Natural killer cell treated with Interleukin-12 subunit alpha and Interleukin-12 subunit beta and Interleukin-15 and Interleukin-18, amount 100 ng/mL, for 72 hours (primary cell): Measurements from ENCODE around the gene LNX1. TPM values are rescaled to one million over a fixed set of nuclear protein-coding genes. Genes with fewer than 3 reads are reported as not detected.
"Not testable (repeated sequence)": the region's sequence is repeated elsewhere in the genome, so short reads cannot be mapped to it uniquely, and the experiment has no call there.

Source experiments
- ATAC-seq, 2 donors: fragments of 150-1000 bp; cut with Tn5 transposase in 1 of 2; sonication (Bioruptor Pico), chemical (Tn5 transposase) in 1 of 2; 2 replicates each; pipeline ENCODE4 v1.10.0; 2021
- DNase-seq: peaks from one replicate; pipeline ENCODE4 v3.0.0; 2022; ENCODE audit warnings: low spot score
- H3K27ac Mint-ChIP-seq, 2 donors: 1 replicate in 1 of 2; 2 replicates in 1 of 2; pipeline ENCODE4 v1.8.0; 2022; ENCODE audit warnings: mixed read lengths in 2 of 2, mild to moderate bottlenecking in 1 of 2, moderate library complexity in 1 of 2
- H3K27me3 Mint-ChIP-seq, 2 donors: 1 replicate in 1 of 2; 2 replicates in 1 of 2; pipeline ENCODE4 v1.8.0; 2022; ENCODE audit warnings: mixed read lengths in 2 of 2
- H3K36me3 Mint-ChIP-seq: one replicate; pipeline ENCODE4 v1.8.0; 2022; ENCODE audit warnings: mixed read lengths
- H3K4me1 Mint-ChIP-seq, 2 donors: 1 replicate in 1 of 2; 2 replicates in 1 of 2; pipeline ENCODE4 v1.8.0; 2022; ENCODE audit warnings: low read depth in 2 of 2, mixed read lengths in 2 of 2, mild to moderate bottlenecking in 1 of 2
- H3K4me3 Mint-ChIP-seq: one replicate; pipeline ENCODE4 v1.8.0; 2022; ENCODE audit warnings: mixed read lengths
- H3K9me3 Mint-ChIP-seq: 2 replicates; pipeline ENCODE4 v1.8.0; 2022; ENCODE audit warnings: mixed read lengths
- total RNA-seq, 2 donors: library from RNA; stranded (reverse); gene quantifications; one replicate each; pipeline ENCODE4 v1.2.3, GENCODE V29; 2022

LNX1 gene
- total RNA-seq, 2 donors from 2014 or later: not detected

GRCh38 chr4:53424280-53424679 lies 167.0 kb downstream of the LNX1 start:
- peaks cover 0 to 9% of the 10 kb centered on the region in 2 donors for H3K4me1 Mint-ChIP-seq
- no peak for ATAC-seq

DNA sequence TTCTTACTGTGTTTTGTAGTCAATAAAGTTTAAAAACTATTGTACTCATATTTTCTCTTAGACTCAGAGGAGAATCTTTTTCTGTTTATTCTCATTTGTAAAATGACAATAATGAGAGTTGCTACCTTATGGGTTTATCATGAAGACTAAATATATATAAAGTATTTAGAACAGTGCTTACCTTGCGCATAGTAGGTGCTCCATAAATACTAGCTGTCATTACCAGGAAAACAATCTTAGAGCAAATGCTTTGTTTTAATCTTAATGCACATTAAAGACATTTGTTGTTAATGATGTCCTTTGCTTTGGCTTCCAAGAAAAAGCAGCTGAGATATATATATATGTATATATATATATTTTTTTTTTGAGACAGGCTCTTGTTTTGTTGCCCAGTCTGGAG lies 168.9 kb downstream of the LNX1 start:
- ATAC-seq: no peak
- Mint-ChIP-seq H3K9me3 (no peaks in the 10 kb centered on the region), H3K4me3 (no peak overlapping the region), H3K36me3 (peaks cover 4% of the 10 kb centered on the region), H3K27me3 (no peaks in the 10 kb centered on the region), H3K4me1 (peaks cover 5 to 12% of the 10 kb centered on the region in 2 donors), H3K27ac (no peak overlapping the region)
- DNase-seq: no peak

More at GRCh38 chr4:53424280-53424679, 167.0 kb downstream of the LNX1 start:
- H3K4me3 Mint-ChIP-seq: no peak overlapping the region
- H3K27me3 Mint-ChIP-seq: no peaks in the 10 kb centered on the region
- no peak overlapping the region for H3K27ac Mint-ChIP-seq
- DNase-seq: no peak
- no peaks in the 10 kb centered on the region for H3K9me3 Mint-ChIP-seq
- peaks cover 5% of the 10 kb centered on the region for H3K36me3 Mint-ChIP-seq

GRCh38 chr4:53421791-53422190 lies 169.5 kb downstream of the LNX1 start:
- Mint-ChIP-seq H3K9me3 (no peaks in the 10 kb centered on the region), H3K27ac (no peak overlapping the region), H3K4me1 (peaks cover 5 to 12% of the 10 kb centered on the region in 2 donors), H3K4me3 (no peak overlapping the region), H3K36me3 (peaks cover 4% of the 10 kb centered on the region), H3K27me3 (no peaks in the 10 kb centered on the region)
- ATAC-seq: no peak
- DNase-seq: no peak

DNA sequence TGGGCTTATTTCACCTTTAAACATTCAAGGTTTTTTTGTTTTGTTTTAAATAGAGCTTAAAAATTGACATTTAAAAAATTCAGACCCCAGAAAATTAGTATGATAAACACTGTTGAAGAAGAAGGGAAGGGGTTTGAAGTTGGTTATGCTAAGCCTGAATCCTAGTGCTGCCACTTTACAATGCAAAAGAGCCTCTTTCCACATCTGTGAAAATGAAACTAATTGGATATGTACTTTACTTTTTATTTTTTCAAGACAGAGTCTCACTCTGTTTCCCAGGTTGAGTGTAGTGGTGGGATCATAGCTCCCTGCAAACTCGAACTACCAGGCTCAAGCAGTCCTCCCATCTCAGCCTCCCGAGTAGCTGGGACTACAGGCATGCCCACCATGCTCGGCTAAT lies 172.1 kb downstream of the LNX1 start:
- Mint-ChIP-seq H3K4me1 (peaks cover 9 to 12% of the 10 kb centered on the region in 2 donors), H3K4me3 (no peak overlapping the region), H3K27me3 (no peaks in the 10 kb centered on the region), H3K36me3 (peaks cover 4% of the 10 kb centered on the region), H3K27ac (no peak overlapping the region), H3K9me3 (no peaks in the 10 kb centered on the region)
- DNase-seq (no peak), ATAC-seq (no peak)

DNA sequence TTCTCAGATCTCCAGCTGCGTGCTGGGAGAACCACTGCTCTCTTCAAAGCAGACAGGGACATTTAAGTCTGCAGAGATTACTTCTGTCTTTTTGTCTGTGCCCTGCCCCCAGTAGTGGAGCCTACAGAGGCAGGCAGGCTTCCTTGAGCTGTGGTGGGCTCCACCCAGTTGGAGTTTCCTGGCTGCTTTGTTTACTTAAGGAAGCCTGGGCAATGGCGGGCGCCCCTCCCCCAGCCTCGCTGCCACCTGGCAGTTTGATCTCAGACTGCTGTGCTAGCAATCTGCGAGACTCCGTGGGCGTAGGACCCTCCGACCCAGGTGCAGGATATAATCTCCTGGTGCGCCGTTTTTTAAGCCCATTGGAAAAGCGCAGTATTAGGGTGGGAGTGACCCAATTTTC lies 181.8 kb downstream of the LNX1 start:
- not testable (repeated sequence) for H3K9me3 Mint-ChIP-seq, DNase-seq, H3K27me3 Mint-ChIP-seq, H3K27ac Mint-ChIP-seq, ATAC-seq, H3K4me3 Mint-ChIP-seq
- H3K4me1 Mint-ChIP-seq: peaks cover 42 to 47% of the 10 kb centered on the region in 2 donors
- peaks cover 19% of the 10 kb centered on the region for H3K36me3 Mint-ChIP-seq

Other genes starting within 250 kb of the LNX1 start
- gene SCFD2, start 225.4 kb downstream of the LNX1 start, total RNA-seq: 10 to 100 TPM; 33.2 to 73.7 TPM
- 10 to 100 TPM; 83.6 to 90.5 TPM for gene FIP1L1, start 213.8 kb downstream of the LNX1 start, total RNA-seq